SK-N-SH (cell line): Measurements from ENCODE around the gene CGN. TPM values are rescaled to one million over a fixed set of nuclear protein-coding genes. Genes with fewer than 3 reads are reported as not detected.

ENCODE experiments used
- CTCF ChIA-PET: fragments of 300-600, 350-600 bp; formaldehyde crosslinking; extraction: SDS; loops from one replicate; lab custom pipeline; 2021; lab: Yijun Ruan, JAX
- POLR2A ChIA-PET: fragments of 350-600 bp; sonication (Branson Sonifier 250); formaldehyde crosslinking; extraction: SDS; loops from one replicate; lab custom pipeline; 2020; ENCODE audit warnings: antibody characterized with exemption, inconsistent platforms; lab: Yijun Ruan, JAX
- DNase-seq: peaks from one replicate; pipeline ENCODE4 v3.0.0; 2012
- H2AFZ ChIP-seq: fragments of 200-600 bp; sonication (generic); 2 replicates; pipeline ENCODE4 v1.8.1; 2016; ENCODE audit warnings: antibody characterized with exemption, mild to moderate bottlenecking, low read depth
- H3F3A ChIP-seq: fragments of 200-600 bp; sonication (generic); replicated peaks from 2 replicates; pipeline ENCODE3; 2016; ENCODE audit warnings: antibody characterized with exemption, mild to moderate bottlenecking; ENCODE audit not compliant: insufficient read depth
- H3K27ac ChIP-seq, 2 experiments: fragments of 200-500 bp in 1 of 2; fragments of 200-600 bp in 1 of 2; sonication (Bioruptor generic) in 1 of 2; sonication (generic), shearing (Covaris generic) in 1 of 2; 2 replicates each; pipeline versions ENCODE4 v1.5.1 to v1.6.1; 2014 to 2016; ENCODE audit warnings: low read depth in 2 of 2, inconsistent platforms in 1 of 2, low read length in 1 of 2, mild to moderate bottlenecking in 1 of 2, mixed read lengths in 1 of 2
- H3K27me3 ChIP-seq: fragments of 200-600 bp; sonication (generic), shearing (Covaris generic); 2 replicates; pipeline ENCODE4 v1.6.1; 2016; ENCODE audit warnings: mixed run types; ENCODE audit not compliant: insufficient read depth
- H3K36me3 ChIP-seq, 2 experiments: fragments of 200-500 bp in 1 of 2; fragments of 200-600 bp in 1 of 2; sonication (Bioruptor generic) in 1 of 2; sonication (generic) in 1 of 2; replicated peaks in 1 of 2; 2 replicates each; pipeline versions ENCODE3 to v1.5.1; 2014 to 2016; ENCODE audit warnings: low read length in 1 of 2, mild to moderate bottlenecking in 1 of 2; ENCODE audit not compliant: insufficient read depth in 2 of 2, control insufficient read depth in 1 of 2
- H3K4me1 ChIP-seq, 2 experiments: fragments of 200-500 bp in 1 of 2; fragments of 200-600 bp in 1 of 2; sonication (Bioruptor generic) in 1 of 2; sonication (generic), shearing (Covaris generic) in 1 of 2; 2 replicates each; pipeline versions ENCODE4 v1.5.1 to v1.6.1; 2014 to 2016; ENCODE audit warnings: low read depth in 1 of 2, low read length in 1 of 2, mixed run types in 1 of 2; ENCODE audit not compliant: insufficient read depth in 2 of 2, control insufficient read depth in 1 of 2
- H3K4me2 ChIP-seq: fragments of 200-600 bp; sonication (generic), shearing (Covaris generic); 2 replicates; pipeline ENCODE4 v1.6.1; 2017; ENCODE audit warnings: mixed run types
- H3K4me3 ChIP-seq, 2 experiments: fragments of 200-500 bp in 1 of 2; fragments of 200-600 bp in 1 of 2; sonication (Bioruptor generic) in 1 of 2; sonication (generic), shearing (Covaris generic) in 1 of 2; 2 replicates each; pipeline versions ENCODE4 v1.5.1 to v1.8.1; 2014 to 2016; ENCODE audit warnings: low read depth in 2 of 2, inconsistent platforms in 1 of 2, low read length in 1 of 2, mild to moderate bottlenecking in 1 of 2, mixed read lengths in 1 of 2, moderate library complexity in 1 of 2
- H3K79me2 ChIP-seq: fragments of 200-600 bp; sonication (generic); 2 replicates; pipeline ENCODE4 v1.8.1; 2017; ENCODE audit warnings: mild to moderate bottlenecking; ENCODE audit not compliant: insufficient read depth
- H3K9ac ChIP-seq: fragments of 200-600 bp; sonication (generic); 2 replicates; pipeline ENCODE4 v1.6.1; 2017; ENCODE audit warnings: mixed run types
- H3K9me2 ChIP-seq: fragments of 200-600 bp; sonication (generic); 2 replicates; pipeline ENCODE4 v1.6.1; 2017; ENCODE audit warnings: mixed run types
- H3K9me3 ChIP-seq: fragments of 200-600 bp; sonication (generic); 2 replicates; pipeline ENCODE4 v1.6.1; 2017; ENCODE audit warnings: mixed run types, mild to moderate bottlenecking, moderate library complexity
- H4K20me1 ChIP-seq: fragments of 200-600 bp; sonication (generic); 2 replicates; pipeline ENCODE4 v1.6.1; 2017; ENCODE audit warnings: mild to moderate bottlenecking, mixed run types; ENCODE audit not compliant: insufficient read depth
- ELF1 ChIP-seq: IDR thresholded peaks from 2 replicates; pipeline ENCODE4 v1.4.0; 2012
- EP300 ChIP-seq, 2 experiments: IDR thresholded peaks; 2 replicates each; pipeline versions ENCODE4 v1.4.0 to v1.6.1; 2012; ENCODE audit warnings: borderline replicate concordance in 1 of 2, low read depth in 1 of 2, low read length in 1 of 2
- FOSL2 ChIP-seq: IDR thresholded peaks from 2 replicates; pipeline ENCODE4 v1.4.0; 2012; ENCODE audit warnings: low read depth, mild to moderate bottlenecking, moderate library complexity, borderline replicate concordance
- GABPA ChIP-seq: IDR thresholded peaks from 2 replicates; pipeline ENCODE4 v1.4.0; 2012; ENCODE audit warnings: low read depth, mild to moderate bottlenecking
- MXI1 ChIP-seq: IDR thresholded peaks from 2 replicates; pipeline ENCODE4 v1.6.1; 2012; ENCODE audit warnings: mild to moderate bottlenecking, low read depth, low read length, improper control_type of control experiment
- NFIC ChIP-seq: IDR thresholded peaks from 2 replicates; pipeline ENCODE4 v1.4.0; 2012; ENCODE audit warnings: borderline replicate concordance
- POLR2AphosphoS5 ChIP-seq: IDR thresholded peaks from 2 replicates; pipeline ENCODE4 v1.6.1; 2012; ENCODE audit warnings: low read depth, low read length
- RXRA ChIP-seq: IDR thresholded peaks from 2 replicates; pipeline ENCODE4 v1.4.0; 2012; ENCODE audit warnings: low read depth, mild to moderate bottlenecking, borderline replicate concordance
- SIN3A ChIP-seq: IDR thresholded peaks from 2 replicates; pipeline ENCODE4 v1.6.1; 2012; ENCODE audit warnings: low read depth, mild to moderate bottlenecking, low read length, moderate library complexity, borderline replicate concordance
- SMC3 ChIP-seq: IDR thresholded peaks from 2 replicates; pipeline ENCODE4 v1.6.1; 2012; ENCODE audit warnings: low read depth, low read length, improper control_type of control experiment
- TAF1 ChIP-seq: IDR thresholded peaks from 2 replicates; pipeline ENCODE4 v1.6.1; 2012; ENCODE audit warnings: low read depth, mild to moderate bottlenecking, low read length, moderate library complexity, borderline replicate concordance
- TCF12 ChIP-seq: IDR thresholded peaks from 2 replicates; pipeline ENCODE4 v1.4.0; 2012
- YY1 ChIP-seq: IDR thresholded peaks from 2 replicates; pipeline ENCODE4 v1.4.0; 2012; ENCODE audit warnings: low read depth, mild to moderate bottlenecking
- WGBS: methylation state at CpG from one replicate; pipeline ENCODE4 v1.1.6; 2017; ENCODE audit warnings: low lambda C conversion rate; 5-methylcytosine and 5-hydroxymethylcytosine counted together
- polyA plus RNA-seq, 3 experiments: library from polyadenylated mRNA; depleted of rRNA; stranded (reverse); fragments of >200 nt; gene quantifications; 2 replicates each; pipeline ENCODE4 v1.2.3, GENCODE V29; 2012
- TF ChIP-seq, protein P1 (sequence below): IDR thresholded peaks from 2 replicates; pipeline ENCODE4 v1.4.0; 2012; ENCODE audit warnings: low read depth, borderline replicate concordance
- TF ChIP-seq, protein P2 (sequence below): IDR thresholded peaks from 2 replicates; pipeline ENCODE4 v1.4.0; 2012; ENCODE audit warnings: low read depth, borderline replicate concordance
- TF ChIP-seq, protein P3 (sequence below): fragments of 150-350 bp; IDR thresholded peaks from 2 replicates; pipeline ENCODE4 v1.6.1; 2017; ENCODE audit warnings: antibody characterized with exemption, low read length, low read depth, borderline replicate concordance
- TF ChIP-seq, protein P4 (sequence below): IDR thresholded peaks from 2 replicates; pipeline ENCODE4 v1.4.0; 2012; ENCODE audit warnings: low read depth
- TF ChIP-seq, protein P5 (sequence below): IDR thresholded peaks from 2 replicates; pipeline ENCODE4; 2012

Gene CGN
- polyA plus RNA-seq, 1 of the 3 experiments (the other 2 are of a cell fraction): 0.36 TPM

DNA sequence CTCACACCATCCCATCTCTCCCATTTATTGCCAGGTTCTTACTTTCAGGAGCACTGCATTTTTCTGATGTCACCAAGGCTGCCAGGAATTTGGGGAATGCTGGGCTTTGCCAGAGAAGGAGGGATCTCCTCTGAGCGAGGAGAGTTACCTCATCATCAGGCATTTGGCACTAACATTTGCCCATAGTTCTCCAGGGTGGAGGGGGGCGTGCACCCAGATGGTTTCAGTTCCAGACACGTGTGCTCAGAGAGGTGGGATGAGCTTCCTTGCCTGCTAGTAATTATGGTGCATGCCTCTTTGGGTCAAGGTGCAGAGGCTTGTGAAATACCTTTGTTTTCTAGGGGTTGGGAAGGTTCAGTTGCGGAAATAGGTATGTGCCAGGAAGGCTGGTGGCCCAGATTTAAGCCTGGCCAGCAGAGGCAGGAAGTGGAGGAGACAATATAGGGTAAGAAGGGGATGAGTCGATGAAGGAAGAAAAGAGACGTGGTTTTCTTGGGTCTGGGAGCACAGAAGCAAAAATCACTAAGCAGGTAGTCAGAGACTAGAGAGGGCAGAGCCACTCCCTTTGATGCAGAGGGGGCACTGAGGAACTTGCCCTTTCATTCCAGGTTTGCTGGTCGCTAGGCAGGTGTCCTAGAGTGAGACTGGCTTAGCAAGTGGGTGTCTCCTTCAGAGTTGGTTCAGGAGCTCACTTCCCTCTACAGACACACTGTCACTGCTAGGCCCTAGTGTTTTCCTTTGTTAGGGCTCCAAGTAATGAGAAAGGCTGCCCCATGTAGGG, 36.1 kb downstream of the CGN start (continued):
- TF ChIP-seq, protein P1, sequence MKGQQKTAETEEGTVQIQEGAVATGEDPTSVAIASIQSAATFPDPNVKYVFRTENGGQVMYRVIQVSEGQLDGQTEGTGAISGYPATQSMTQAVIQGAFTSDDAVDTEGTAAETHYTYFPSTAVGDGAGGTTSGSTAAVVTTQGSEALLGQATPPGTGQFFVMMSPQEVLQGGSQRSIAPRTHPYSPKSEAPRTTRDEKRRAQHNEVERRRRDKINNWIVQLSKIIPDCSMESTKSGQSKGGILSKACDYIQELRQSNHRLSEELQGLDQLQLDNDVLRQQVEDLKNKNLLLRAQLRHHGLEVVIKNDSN: no peak; the same call in 1 of the 2 replicates
- TF ChIP-seq, protein P2, sequence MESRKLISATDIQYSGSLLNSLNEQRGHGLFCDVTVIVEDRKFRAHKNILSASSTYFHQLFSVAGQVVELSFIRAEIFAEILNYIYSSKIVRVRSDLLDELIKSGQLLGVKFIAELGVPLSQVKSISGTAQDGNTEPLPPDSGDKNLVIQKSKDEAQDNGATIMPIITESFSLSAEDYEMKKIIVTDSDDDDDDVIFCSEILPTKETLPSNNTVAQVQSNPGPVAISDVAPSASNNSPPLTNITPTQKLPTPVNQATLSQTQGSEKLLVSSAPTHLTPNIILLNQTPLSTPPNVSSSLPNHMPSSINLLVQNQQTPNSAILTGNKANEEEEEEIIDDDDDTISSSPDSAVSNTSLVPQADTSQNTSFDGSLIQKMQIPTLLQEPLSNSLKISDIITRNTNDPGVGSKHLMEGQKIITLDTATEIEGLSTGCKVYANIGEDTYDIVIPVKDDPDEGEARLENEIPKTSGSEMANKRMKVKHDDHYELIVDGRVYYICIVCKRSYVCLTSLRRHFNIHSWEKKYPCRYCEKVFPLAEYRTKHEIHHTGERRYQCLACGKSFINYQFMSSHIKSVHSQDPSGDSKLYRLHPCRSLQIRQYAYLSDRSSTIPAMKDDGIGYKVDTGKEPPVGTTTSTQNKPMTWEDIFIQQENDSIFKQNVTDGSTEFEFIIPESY: peak; percentile 57; the same call in 1 of the 2 replicates
- TF ChIP-seq TAF1 (no peak), POLR2AphosphoS5 (peak; percentile 44), SMC3 (no peak), YY1 (no peak), MXI1 (no peak)
- TF ChIP-seq, protein P3, sequence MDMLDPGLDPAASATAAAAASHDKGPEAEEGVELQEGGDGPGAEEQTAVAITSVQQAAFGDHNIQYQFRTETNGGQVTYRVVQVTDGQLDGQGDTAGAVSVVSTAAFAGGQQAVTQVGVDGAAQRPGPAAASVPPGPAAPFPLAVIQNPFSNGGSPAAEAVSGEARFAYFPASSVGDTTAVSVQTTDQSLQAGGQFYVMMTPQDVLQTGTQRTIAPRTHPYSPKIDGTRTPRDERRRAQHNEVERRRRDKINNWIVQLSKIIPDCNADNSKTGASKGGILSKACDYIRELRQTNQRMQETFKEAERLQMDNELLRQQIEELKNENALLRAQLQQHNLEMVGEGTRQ: no peak

DNA sequence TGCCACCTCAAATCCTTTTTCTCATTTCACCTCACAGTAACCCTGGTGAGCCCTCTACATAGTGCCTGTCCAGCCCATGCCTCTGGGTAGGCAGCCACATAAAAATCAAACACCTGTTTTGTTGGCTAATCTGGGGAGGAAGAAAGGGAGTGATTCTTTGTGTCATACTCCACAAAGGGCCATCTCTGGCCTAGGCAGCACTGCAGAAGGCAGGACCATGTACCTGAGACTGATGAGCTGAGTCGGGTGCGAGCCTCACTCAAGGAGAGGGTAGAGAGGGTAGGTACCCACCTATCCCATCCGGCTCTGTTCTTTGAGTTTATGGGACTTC, 36.7 kb downstream of the CGN start:
- H3K9ac ChIP-seq: peak overlapping the region; percentile 28; the same call in 1 of the 2 replicates
- ChIA-PET CTCF (interaction anchor here (1.0 to 2.0 kb wide), 3 partner anchors 13 to 289 kb away, joined by 3 to 7 read pairs (median 5); no protein-coding TSS in a partner anchor), POLR2A (no interaction called here)
- peak overlapping the region; percentile 60 to 73; a peak in 3 of 4 replicates for H3K27ac ChIP-seq
- H3K36me3 ChIP-seq: no peaks in the 10 kb centered on the region
- H3K9me2 ChIP-seq: no peaks in the 10 kb centered on the region
- no peaks in the 10 kb centered on the region for H3K27me3 ChIP-seq
- peaks cover 35% of the 10 kb centered on the region for H3F3A ChIP-seq
- WGBS: 83% methylated on average over 3 of the region's 3 CpGs
- H3K4me2 ChIP-seq: peak overlapping the region; percentile 74
- peaks cover 11 to 39% of the 10 kb centered on the region in 2 experiments; a peak in 3 of 4 replicates for H3K4me1 ChIP-seq
- peaks cover 15% of the 10 kb centered on the region; the same call in 1 of the 2 replicates for H4K20me1 ChIP-seq
- no peak overlapping the region; the same call in 1 of the 2 replicates for H2AFZ ChIP-seq
- no peak overlapping the region for H3K4me3 ChIP-seq
- no peak for TF ChIP-seq ELF1
- DNase-seq: no peak
- no peaks in the 10 kb centered on the region for H3K9me3 ChIP-seq
- H3K79me2 ChIP-seq: peaks cover 96% of the 10 kb centered on the region

DNA sequence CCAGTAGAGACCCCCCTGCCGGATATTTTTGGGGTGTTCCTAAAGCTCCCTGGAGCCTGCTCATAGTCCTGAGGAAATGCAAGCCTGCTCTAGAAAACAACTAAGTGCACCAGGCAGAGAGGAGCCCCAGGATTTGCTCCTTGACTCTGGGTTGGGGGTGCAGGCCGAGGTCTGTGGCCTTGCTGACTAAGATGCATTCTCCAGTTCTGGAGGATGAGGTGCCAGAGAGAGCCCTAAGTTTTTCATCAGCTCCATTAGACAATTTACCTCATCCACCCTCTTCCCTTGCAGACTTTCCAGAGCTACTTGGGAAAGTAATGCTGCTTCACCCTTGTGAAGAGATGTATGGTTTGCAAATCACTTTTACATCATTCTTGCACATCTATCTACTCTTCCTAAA, 38.0 kb downstream of the CGN start:
- peaks cover 9 to 34% of the 10 kb centered on the region in 2 experiments; a peak in 3 of 4 replicates for H3K4me1 ChIP-seq
- no peaks in the 10 kb centered on the region for H3K9me2 ChIP-seq
- no peak overlapping the region for H3K4me3 ChIP-seq
- ChIA-PET POLR2A (no interaction called here), CTCF (interaction anchor here (1.0 to 2.1 kb wide), 5 partner anchors 8 to 214 kb away, joined by 3 to 7 read pairs (median 4); partner anchors contain the start of genes MRPL9 and TUFT1)
- H4K20me1 ChIP-seq: peaks cover 10% of the 10 kb centered on the region; the same call in 1 of the 2 replicates
- peaks cover 96% of the 10 kb centered on the region for H3K79me2 ChIP-seq
- DNase-seq: no peak
- no peaks in the 10 kb centered on the region for H3K36me3 ChIP-seq
- H3K27me3 ChIP-seq: no peaks in the 10 kb centered on the region
- no peaks in the 10 kb centered on the region for H3K9me3 ChIP-seq
- 61% methylated on average over 2 of the region's 2 CpGs for WGBS
- H3F3A ChIP-seq: peaks cover 28% of the 10 kb centered on the region
- peak overlapping the region; percentile 12 to 73; a peak in 3 of 4 replicates for H3K27ac ChIP-seq
- H2AFZ ChIP-seq: no peak overlapping the region
- peak overlapping the region; percentile 13; the same call in 1 of the 2 replicates for H3K9ac ChIP-seq
- H3K4me2 ChIP-seq: peak overlapping the region; percentile 56
- TF ChIP-seq, protein P4, sequence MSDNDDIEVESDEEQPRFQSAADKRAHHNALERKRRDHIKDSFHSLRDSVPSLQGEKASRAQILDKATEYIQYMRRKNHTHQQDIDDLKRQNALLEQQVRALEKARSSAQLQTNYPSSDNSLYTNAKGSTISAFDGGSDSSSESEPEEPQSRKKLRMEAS: no peak
- TF ChIP-seq RXRA: no peak
- TF ChIP-seq NFIC: no peak
- TF ChIP-seq, protein P5, sequence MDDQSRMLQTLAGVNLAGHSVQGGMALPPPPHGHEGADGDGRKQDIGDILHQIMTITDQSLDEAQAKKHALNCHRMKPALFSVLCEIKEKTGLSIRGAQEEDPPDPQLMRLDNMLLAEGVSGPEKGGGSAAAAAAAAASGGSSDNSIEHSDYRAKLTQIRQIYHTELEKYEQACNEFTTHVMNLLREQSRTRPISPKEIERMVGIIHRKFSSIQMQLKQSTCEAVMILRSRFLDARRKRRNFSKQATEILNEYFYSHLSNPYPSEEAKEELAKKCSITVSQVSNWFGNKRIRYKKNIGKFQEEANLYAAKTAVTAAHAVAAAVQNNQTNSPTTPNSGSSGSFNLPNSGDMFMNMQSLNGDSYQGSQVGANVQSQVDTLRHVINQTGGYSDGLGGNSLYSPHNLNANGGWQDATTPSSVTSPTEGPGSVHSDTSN: no peak
- TF ChIP-seq TCF12: no peak
- TF ChIP-seq MXI1: no peak
- TF ChIP-seq EP300 (IDR thresholded peaks at IDR 0.05; ENCODE audit: borderline replicate concordance in 1 of 2, low read depth in 1 of 2, low read length in 1 of 2): no peak
- TF ChIP-seq, protein P3: no peak
- TF ChIP-seq TAF1: no peak
- no peak for TF ChIP-seq YY1
- TF ChIP-seq SMC3: no peak
- no peak for TF ChIP-seq SIN3A
- TF ChIP-seq FOSL2: no peak
- TF ChIP-seq GABPA: no peak
